H9 (cell line): ENCODE measurements around the gene SORCS2. TPM values are rescaled to one million over a fixed set of nuclear protein-coding genes. Genes with fewer than 3 reads are reported as not detected.

Experiments
- DNase-seq: peaks from one replicate; pipeline ENCODE4 v3.0.0-alpha.2; 2017
- H2AFZ ChIP-seq: one replicate; pipeline ENCODE4 v1.6.1; 2013; ENCODE audit warnings: mild to moderate bottlenecking, low read length, control low read depth, moderate library complexity
- H2AK5ac ChIP-seq: 2 replicates; pipeline ENCODE4 v1.6.1; 2013; ENCODE audit warnings: low read length, control low read depth, mixed read lengths; ENCODE audit not compliant: insufficient read length
- H2BK120ac ChIP-seq: one replicate; pipeline ENCODE4 v1.6.1; 2013; ENCODE audit warnings: low read depth, mild to moderate bottlenecking, low read length, control low read depth, inconsistent platforms; ENCODE audit not compliant: poor library complexity, severe bottlenecking
- H2BK12ac ChIP-seq: 2 replicates; pipeline ENCODE4 v1.6.1; 2013; ENCODE audit warnings: low read length, control low read depth, mixed read lengths, low read depth; ENCODE audit not compliant: insufficient read length
- H2BK15ac ChIP-seq: 2 replicates; pipeline ENCODE4 v1.6.1; 2013; ENCODE audit warnings: low read depth, low read length, control low read depth
- H2BK20ac ChIP-seq: one replicate; pipeline ENCODE4 v1.6.1; 2013; ENCODE audit warnings: low read depth, mild to moderate bottlenecking, low read length, control low read depth, inconsistent platforms; ENCODE audit not compliant: poor library complexity, severe bottlenecking
- H2BK5ac ChIP-seq: 2 replicates; pipeline ENCODE4 v1.6.1; 2013; ENCODE audit warnings: low read length, control low read depth, mixed read lengths; ENCODE audit not compliant: insufficient read length
- H3K14ac ChIP-seq: 2 replicates; pipeline ENCODE4 v1.6.1; 2013; ENCODE audit warnings: low read length, control low read depth; ENCODE audit not compliant: insufficient read depth
- H3K18ac ChIP-seq: 2 replicates; pipeline ENCODE4 v1.6.1; 2013; ENCODE audit warnings: low read depth, mild to moderate bottlenecking, mixed read lengths, low read length, control low read depth; ENCODE audit not compliant: insufficient read length
- H3K23ac ChIP-seq: 2 replicates; pipeline ENCODE4 v1.6.1; 2013; ENCODE audit warnings: low read length, control low read depth, mixed read lengths, low read depth; ENCODE audit not compliant: insufficient read length
- H3K23me2 ChIP-seq: 2 replicates; pipeline ENCODE4 v1.6.1; 2013; ENCODE audit warnings: low read depth, mild to moderate bottlenecking, mixed read lengths, low read length, control low read depth; ENCODE audit not compliant: insufficient read length, poor library complexity, severe bottlenecking
- H3K27ac ChIP-seq: 2 replicates; pipeline ENCODE4 v1.5.1; 2013; ENCODE audit warnings: low read length, control low read depth, mixed read lengths, low read depth; ENCODE audit not compliant: insufficient read length
- H3K27me3 ChIP-seq: 2 replicates; pipeline ENCODE4 v1.6.1; 2013; ENCODE audit warnings: low read length, control low read depth, inconsistent platforms; ENCODE audit not compliant: insufficient read depth
- H3K4ac ChIP-seq: 2 replicates; pipeline ENCODE4 v1.6.1; 2013; ENCODE audit warnings: low read depth, mild to moderate bottlenecking, control low read depth, inconsistent platforms, low read length, moderate library complexity
- H3K4me1 ChIP-seq: 2 replicates; pipeline ENCODE4 v1.6.1; 2013; ENCODE audit warnings: low read length, control low read depth, inconsistent platforms; ENCODE audit not compliant: insufficient read depth
- H3K4me2 ChIP-seq: 2 replicates; pipeline ENCODE4 v1.6.1; 2013; ENCODE audit warnings: low read length, control low read depth, mixed read lengths; ENCODE audit not compliant: insufficient read length, insufficient read depth
- H3K56ac ChIP-seq: 2 replicates; pipeline ENCODE4 v1.6.1; 2013; ENCODE audit warnings: low read depth, mild to moderate bottlenecking, mixed read lengths, low read length, control low read depth; ENCODE audit not compliant: insufficient read length
- H3K79me1 ChIP-seq: 2 replicates; pipeline ENCODE4 v1.6.1; 2013; ENCODE audit warnings: low read depth, mild to moderate bottlenecking, moderate library complexity, low read length, control low read depth, inconsistent platforms; ENCODE audit not compliant: insufficient read depth, poor library complexity, severe bottlenecking
- H3K79me2 ChIP-seq: 2 replicates; pipeline ENCODE4 v1.6.1; 2013; ENCODE audit warnings: low read length, control low read depth, inconsistent platforms; ENCODE audit not compliant: insufficient read depth
- H3K9ac ChIP-seq: 2 replicates; pipeline ENCODE4 v1.6.1; 2013; ENCODE audit warnings: low read length, control low read depth, mixed read lengths; ENCODE audit not compliant: insufficient read length; ENCODE audit errors: extremely low read depth
- H3K9me3 ChIP-seq: one replicate; pipeline ENCODE4 v1.6.1; 2013; ENCODE audit warnings: low read depth, low read length, inconsistent platforms; ENCODE audit not compliant: control insufficient read depth
- H3T11ph ChIP-seq: one replicate; pipeline ENCODE4 v1.6.1; 2013; ENCODE audit warnings: mild to moderate bottlenecking, low read length, control low read depth, inconsistent platforms
- H4K20me1 ChIP-seq: one replicate; pipeline ENCODE4 v1.6.1; 2013; ENCODE audit not compliant: control insufficient read depth, insufficient read length, insufficient read depth
- H4K5ac ChIP-seq: 2 replicates; pipeline ENCODE4 v1.6.1; 2013; ENCODE audit warnings: low read depth, mild to moderate bottlenecking, mixed read lengths, low read length, control low read depth; ENCODE audit not compliant: insufficient read length
- H4K8ac ChIP-seq: replicated peaks from 2 replicates; pipeline ENCODE4 v1.6.1; 2013; ENCODE audit warnings: low read length, control low read depth, mixed read lengths, low read depth; ENCODE audit not compliant: insufficient read length
- H4K91ac ChIP-seq: 2 replicates; pipeline ENCODE4 v1.6.1; 2013; ENCODE audit warnings: low read depth, mild to moderate bottlenecking, moderate library complexity, mixed read lengths, low read length, control low read depth; ENCODE audit not compliant: insufficient read length
- H3K27ac Mint-ChIP-seq, 3 experiments: 2 replicates in 2 of 3; 3 replicates in 1 of 3; pipeline ENCODE4 v1.8.0; 2020 to 2021; ENCODE audit warnings: mixed read lengths in 3 of 3, mild to moderate bottlenecking in 1 of 3, moderate library complexity in 1 of 3
- H3K27me3 Mint-ChIP-seq: 2 replicates; pipeline ENCODE4 v1.8.0; 2021; ENCODE audit warnings: low read depth, mild to moderate bottlenecking, moderate library complexity, mixed read lengths
- H3K36me3 Mint-ChIP-seq, 3 experiments: 2 replicates in 2 of 3; 3 replicates in 1 of 3; pipeline ENCODE4 v1.8.0; 2020 to 2021; ENCODE audit warnings: low read depth in 3 of 3, mixed read lengths in 3 of 3; ENCODE audit not compliant: insufficient read depth in 1 of 3
- H3K4me1 Mint-ChIP-seq, 2 experiments: 2 replicates each; pipeline ENCODE4 v1.8.0; 2020; ENCODE audit warnings: mixed read lengths in 2 of 2
- H3K4me3 Mint-ChIP-seq, 2 experiments: 2 replicates in 1 of 2; 3 replicates in 1 of 2; pipeline ENCODE4 v1.8.0; 2020 to 2021; ENCODE audit warnings: mild to moderate bottlenecking in 2 of 2, mixed read lengths in 2 of 2, moderate library complexity in 1 of 2
- H3K9me3 Mint-ChIP-seq, 2 experiments: 2 replicates in 1 of 2; 3 replicates in 1 of 2; pipeline ENCODE4 v1.8.0; 2020; ENCODE audit warnings: mild to moderate bottlenecking in 2 of 2, mixed read lengths in 2 of 2, moderate library complexity in 1 of 2
- WGBS: extraction: QIAGEN DNeasy Blood & Tissue Kit; methylation state at CpG from one replicate; pipeline ENCODE4 v1.1.7; 2013; ENCODE audit warnings: missing lambda C conversion rate, low lambda C conversion rate, mixed read lengths; ENCODE audit not compliant: insufficient read length; ENCODE audit errors: extremely low coverage; 5-methylcytosine and 5-hydroxymethylcytosine counted together
- total RNA-seq: library from RNA; stranded (reverse); gene quantifications from 2 replicates; pipeline ENCODE4 v1.2.1, GENCODE V29; 2021
- TF ChIP-seq, protein P1 (sequence below): fragments of 200-600 bp; sonication (generic); conservative IDR thresholded peaks from 3 replicates; pipeline ENCODE4 v1.8.0; 2021; ENCODE audit warnings: antibody characterized with exemption, mild to moderate bottlenecking

Gene SORCS2
- total RNA-seq, 1 experiment from 2014 or later = 0.57 TPM

DNA sequence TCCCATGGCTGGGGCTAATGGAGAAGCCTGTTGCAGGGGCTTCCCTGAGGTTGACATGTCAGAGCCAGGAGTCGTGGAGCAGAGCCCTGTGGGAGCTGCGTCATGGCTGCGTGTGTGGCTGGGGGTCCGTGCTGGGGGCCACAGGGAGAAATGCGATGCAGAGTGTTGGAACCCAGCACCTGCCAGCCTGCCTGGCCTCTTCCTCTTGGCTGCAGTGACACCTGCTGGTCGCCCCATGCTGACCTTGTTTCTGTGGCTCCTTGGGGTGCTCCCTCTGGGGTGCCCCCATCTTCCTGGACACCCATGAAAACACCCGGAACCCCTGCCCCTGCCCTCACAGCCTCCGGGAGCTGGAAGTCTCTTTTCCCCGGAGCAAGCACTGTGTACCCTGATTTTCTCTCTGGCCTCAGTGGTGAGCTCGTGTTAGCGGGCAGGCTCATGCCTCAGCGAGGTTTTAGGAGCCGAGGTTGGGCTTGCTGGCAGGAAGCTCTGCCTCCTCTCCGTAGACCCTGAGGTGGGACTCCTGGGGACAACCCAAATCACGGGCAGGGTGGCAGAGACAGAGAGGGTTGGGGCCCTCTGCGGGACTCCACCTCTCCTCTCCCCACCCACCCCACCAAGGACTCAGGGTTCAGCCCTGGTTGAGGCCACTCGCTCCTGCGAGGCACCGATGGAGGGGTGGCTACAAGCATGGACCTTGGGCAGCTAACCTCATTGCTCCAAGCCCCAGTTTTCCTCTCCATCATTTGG is 103.7 kb downstream of the SORCS2 start:
- Mint-ChIP-seq H3K9me3 (no peaks in the 10 kb centered on the region), H3K4me3 (no peak overlapping the region), H3K4me1 (peaks cover 6 to 19% of the 10 kb centered on the region in 2 experiments; a peak in 3 of 4 replicates), H3K36me3 (no peaks in the 10 kb centered on the region), H3K27ac (no peak overlapping the region), H3K27me3 (peaks cover 8% of the 10 kb centered on the region)
- no peak overlapping the region for H2BK15ac ChIP-seq
- WGBS = no CpG with 5 or more reads among the region's 19 CpGs
- H3K18ac ChIP-seq = no peak overlapping the region
- H2BK12ac ChIP-seq = no peak overlapping the region
- H2BK5ac ChIP-seq = no peak overlapping the region
- no peak overlapping the region for H3K9ac ChIP-seq
- H3K9me3 ChIP-seq = no peaks in the 10 kb centered on the region
- no peak overlapping the region for H4K91ac ChIP-seq
- H3K23ac ChIP-seq = no peak overlapping the region
- no peak overlapping the region for H3K4ac ChIP-seq
- no peak overlapping the region for H3K14ac ChIP-seq
- no peak overlapping the region for H3K4me2 ChIP-seq
- H4K20me1 ChIP-seq = no peaks in the 10 kb centered on the region
- no peak overlapping the region for H3T11ph ChIP-seq
- no peak overlapping the region for H4K5ac ChIP-seq
- H2AK5ac ChIP-seq = no peak overlapping the region
- H3K4me1 ChIP-seq = no peaks in the 10 kb centered on the region
- H3K79me1 ChIP-seq = no peaks in the 10 kb centered on the region
- DNase-seq = no peak
- no peaks in the 10 kb centered on the region for H3K27me3 ChIP-seq
- H3K79me2 ChIP-seq = no peaks in the 10 kb centered on the region
- H2BK20ac ChIP-seq = no peak overlapping the region
- no peak overlapping the region for H3K56ac ChIP-seq
- H4K8ac ChIP-seq = no peak overlapping the region
- H2AFZ ChIP-seq = no peak overlapping the region
- H3K27ac ChIP-seq = no peak overlapping the region
- H3K23me2 ChIP-seq = no peaks in the 10 kb centered on the region
- TF ChIP-seq, protein P1, sequence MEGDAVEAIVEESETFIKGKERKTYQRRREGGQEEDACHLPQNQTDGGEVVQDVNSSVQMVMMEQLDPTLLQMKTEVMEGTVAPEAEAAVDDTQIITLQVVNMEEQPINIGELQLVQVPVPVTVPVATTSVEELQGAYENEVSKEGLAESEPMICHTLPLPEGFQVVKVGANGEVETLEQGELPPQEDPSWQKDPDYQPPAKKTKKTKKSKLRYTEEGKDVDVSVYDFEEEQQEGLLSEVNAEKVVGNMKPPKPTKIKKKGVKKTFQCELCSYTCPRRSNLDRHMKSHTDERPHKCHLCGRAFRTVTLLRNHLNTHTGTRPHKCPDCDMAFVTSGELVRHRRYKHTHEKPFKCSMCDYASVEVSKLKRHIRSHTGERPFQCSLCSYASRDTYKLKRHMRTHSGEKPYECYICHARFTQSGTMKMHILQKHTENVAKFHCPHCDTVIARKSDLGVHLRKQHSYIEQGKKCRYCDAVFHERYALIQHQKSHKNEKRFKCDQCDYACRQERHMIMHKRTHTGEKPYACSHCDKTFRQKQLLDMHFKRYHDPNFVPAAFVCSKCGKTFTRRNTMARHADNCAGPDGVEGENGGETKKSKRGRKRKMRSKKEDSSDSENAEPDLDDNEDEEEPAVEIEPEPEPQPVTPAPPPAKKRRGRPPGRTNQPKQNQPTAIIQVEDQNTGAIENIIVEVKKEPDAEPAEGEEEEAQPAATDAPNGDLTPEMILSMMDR = peak; percentile 64
- no peak overlapping the region for H2BK120ac ChIP-seq
